ENCODE results near the gene DNAJC12.
"Not testable (repeated sequence)": the region's sequence is repeated elsewhere in the genome, so short reads cannot be mapped to it uniquely, and the experiment has no call there.

Gene DNAJC12

GRCh38 chr10:67837541-67838314 lies at the start of gene DNAJC12:
TSS of gene DNAJC12 (minus strand) at chr10:67838188. CDS start at chr10:67838011, 177 bp downstream.
- Histone ChIP-seq H3K27me3 (ENCODE audit: control insufficient read depth, insufficient read depth, low read length) (no peaks in the 10 kb centered on the region), H3K27ac (ENCODE audit: low read depth, low read length) (no peak within 1 kb of the TSS), H3K36me3 (ENCODE audit: control insufficient read depth, insufficient read depth, low read length) (no peaks in the 10 kb centered on the region), H3K4me1 (ENCODE audit: control insufficient read depth, insufficient read depth, low read length) (no peaks in the 10 kb centered on the region), H3K4me3 (ENCODE audit: low read length) (peak within 1 kb of the TSS; percentile 54), H3K9ac (ENCODE audit: low read length) (no peak within 1 kb of the TSS)

GRCh38 chr10:67884842-67885670 lies 47.1 kb upstream of the DNAJC12 start:
- no peak overlapping the region for H3K9ac ChIP-seq (ENCODE audit: low read length)
- peaks cover 12% of the 10 kb centered on the region for H3K36me3 ChIP-seq (ENCODE audit: control insufficient read depth, insufficient read depth, low read length)
- H3K4me3 ChIP-seq (ENCODE audit: low read length) = peak overlapping the region; percentile 86
- H3K27ac ChIP-seq (ENCODE audit: low read depth, low read length) = peak overlapping the region; percentile 83
- H3K4me1 ChIP-seq (ENCODE audit: control insufficient read depth, insufficient read depth, low read length) = peaks cover 6% of the 10 kb centered on the region
- no peaks in the 10 kb centered on the region for H3K27me3 ChIP-seq (ENCODE audit: control insufficient read depth, insufficient read depth, low read length)

- Histone ChIP-seq H3K27me3 (ENCODE audit: control insufficient read depth, insufficient read depth, low read length) (no peaks in the 10 kb centered on the region), H3K4me1 (ENCODE audit: control insufficient read depth, insufficient read depth, low read length) (peaks cover 6% of the 10 kb centered on the region), H3K27ac (ENCODE audit: low read depth, low read length) (peak within 1 kb of the TSS; percentile 83), H3K36me3 (ENCODE audit: control insufficient read depth, insufficient read depth, low read length) (peaks cover 8% of the 10 kb centered on the region), H3K4me3 (ENCODE audit: low read length) (peak within 1 kb of the TSS; percentile 86), H3K9ac (ENCODE audit: low read length) (peak within 1 kb of the TSS; percentile 54)
These were observed 46.4 kb upstream of the DNAJC12 start, which contains the start of gene SIRT1 for GRCh38 chr10:67884313-67884841. TSS of gene SIRT1 (plus strand) at chr10:67884656. CDS start at chr10:67884722, 66 bp downstream.

GRCh38 chr10:67883710-67884312 lies 45.8 kb upstream of the DNAJC12 start:
- peak overlapping the region; percentile 54 for H3K9ac ChIP-seq (ENCODE audit: low read length)
- no peaks in the 10 kb centered on the region for H3K27me3 ChIP-seq (ENCODE audit: control insufficient read depth, insufficient read depth, low read length)
- H3K36me3 ChIP-seq (ENCODE audit: control insufficient read depth, insufficient read depth, low read length) = peaks cover 8% of the 10 kb centered on the region
- peaks cover 6% of the 10 kb centered on the region for H3K4me1 ChIP-seq (ENCODE audit: control insufficient read depth, insufficient read depth, low read length)
- H3K27ac ChIP-seq (ENCODE audit: low read depth, low read length) = peak overlapping the region; percentile 83
- H3K4me3 ChIP-seq (ENCODE audit: low read length) = peak overlapping the region; percentile 66

- H3K27ac ChIP-seq (ENCODE audit: low read depth, low read length) = no peak overlapping the region
- no peaks in the 10 kb centered on the region for H3K36me3 ChIP-seq (ENCODE audit: control insufficient read depth, insufficient read depth, low read length)
These were observed 40.1 kb upstream of the DNAJC12 start for GRCh38 chr10:67878133-67878532.

GRCh38 chr10:67877421-67877820 lies 39.4 kb upstream of the DNAJC12 start:
- not testable (repeated sequence) for H3K27ac ChIP-seq (ENCODE audit: low read depth, low read length); H3K36me3 ChIP-seq (ENCODE audit: control insufficient read depth, insufficient read depth, low read length); H3K27me3 ChIP-seq (ENCODE audit: control insufficient read depth, insufficient read depth, low read length); H3K4me1 ChIP-seq (ENCODE audit: control insufficient read depth, insufficient read depth, low read length); H3K9ac ChIP-seq (ENCODE audit: low read length); H3K4me3 ChIP-seq (ENCODE audit: low read length)

More at GRCh38 chr10:67878133-67878532, 40.1 kb upstream of the DNAJC12 start:
- Histone ChIP-seq H3K9ac (ENCODE audit: low read length) (no peak overlapping the region), H3K4me3 (ENCODE audit: low read length) (no peak overlapping the region), H3K27me3 (ENCODE audit: control insufficient read depth, insufficient read depth, low read length) (no peaks in the 10 kb centered on the region), H3K4me1 (ENCODE audit: control insufficient read depth, insufficient read depth, low read length) (no peaks in the 10 kb centered on the region)

GRCh38 chr10:67875340-67876238 lies 37.6 kb upstream of the DNAJC12 start:
- Histone ChIP-seq H3K9ac (ENCODE audit: low read length) (no peak overlapping the region), H3K27ac (ENCODE audit: low read depth, low read length) (no peak overlapping the region), H3K27me3 (ENCODE audit: control insufficient read depth, insufficient read depth, low read length) (no peaks in the 10 kb centered on the region), H3K4me1 (ENCODE audit: control insufficient read depth, insufficient read depth, low read length) (no peaks in the 10 kb centered on the region), H3K4me3 (ENCODE audit: low read length) (no peak overlapping the region), H3K36me3 (ENCODE audit: control insufficient read depth, insufficient read depth, low read length) (no peaks in the 10 kb centered on the region)

GRCh38 chr10:67869996-67870395 lies 32.0 kb upstream of the DNAJC12 start:
- Histone ChIP-seq H3K4me1 (ENCODE audit: control insufficient read depth, insufficient read depth, low read length) (no peaks in the 10 kb centered on the region), H3K4me3 (ENCODE audit: low read length) (no peak overlapping the region), H3K27me3 (ENCODE audit: control insufficient read depth, insufficient read depth, low read length) (no peaks in the 10 kb centered on the region), H3K9ac (ENCODE audit: low read length) (no peak overlapping the region), H3K36me3 (ENCODE audit: control insufficient read depth, insufficient read depth, low read length) (no peaks in the 10 kb centered on the region), H3K27ac (ENCODE audit: low read depth, low read length) (no peak overlapping the region)

- Histone ChIP-seq H3K4me3 (ENCODE audit: low read length) (no peak overlapping the region), H3K36me3 (ENCODE audit: control insufficient read depth, insufficient read depth, low read length) (no peaks in the 10 kb centered on the region), H3K27me3 (ENCODE audit: control insufficient read depth, insufficient read depth, low read length) (no peaks in the 10 kb centered on the region), H3K27ac (ENCODE audit: low read depth, low read length) (no peak overlapping the region), H3K4me1 (ENCODE audit: control insufficient read depth, insufficient read depth, low read length) (no peaks in the 10 kb centered on the region), H3K9ac (ENCODE audit: low read length) (no peak overlapping the region)
These were observed 30.1 kb upstream of the DNAJC12 start for GRCh38 chr10:67868132-67868531.

GRCh38 chr10:67864607-67865371 lies 26.8 kb upstream of the DNAJC12 start:
- H3K9ac ChIP-seq (ENCODE audit: low read length) = no peak overlapping the region
- H3K27ac ChIP-seq (ENCODE audit: low read depth, low read length) = no peak overlapping the region
- H3K4me3 ChIP-seq (ENCODE audit: low read length) = no peak overlapping the region
- H3K4me1 ChIP-seq (ENCODE audit: control insufficient read depth, insufficient read depth, low read length) = no peaks in the 10 kb centered on the region
- H3K36me3 ChIP-seq (ENCODE audit: control insufficient read depth, insufficient read depth, low read length) = no peaks in the 10 kb centered on the region
- H3K27me3 ChIP-seq (ENCODE audit: control insufficient read depth, insufficient read depth, low read length) = no peaks in the 10 kb centered on the region

GRCh38 chr10:67863094-67863493 lies 25.1 kb upstream of the DNAJC12 start:
- no peaks in the 10 kb centered on the region for H3K36me3 ChIP-seq (ENCODE audit: control insufficient read depth, insufficient read depth, low read length)
- H3K27ac ChIP-seq (ENCODE audit: low read depth, low read length) = no peak overlapping the region
- no peak overlapping the region for H3K4me3 ChIP-seq (ENCODE audit: low read length)
- no peak overlapping the region for H3K9ac ChIP-seq (ENCODE audit: low read length)
- H3K4me1 ChIP-seq (ENCODE audit: control insufficient read depth, insufficient read depth, low read length) = no peaks in the 10 kb centered on the region
- no peaks in the 10 kb centered on the region for H3K27me3 ChIP-seq (ENCODE audit: control insufficient read depth, insufficient read depth, low read length)

All from rectal smooth muscle tissue (tissue), 1 donor.